Activated naive CD4-positive, alpha-beta T cell treated with anti-CD3 and anti-CD28 coated beads, Interleukin-2, amount 50 U/mL, for 72 hours (primary cell): ENCODE data around the gene SETX. TPM values are rescaled to one million over a fixed set of nuclear protein-coding genes. Genes with fewer than 3 reads are reported as not detected.
"Not testable (repeated sequence)": the region's sequence is repeated elsewhere in the genome, so short reads cannot be mapped to it uniquely, and the experiment has no call there.

Source experiments
- ATAC-seq, 2 donors: fragments of 150-1000 bp; cut with Tn5 transposase; 2 replicates each; pipeline ENCODE4 v1.10.0; 2021; ENCODE audit warnings: mild to moderate bottlenecking in 2 of 2, moderate library complexity in 2 of 2
- DNase-seq, 2 donors: peaks; one replicate each; pipeline ENCODE4 v3.0.0; 2021 to 2022; ENCODE audit warnings: low spot score in 2 of 2
- H3K27ac Mint-ChIP-seq, 2 donors: one replicate each; pipeline ENCODE4 v1.8.0; 2022; ENCODE audit warnings: mild to moderate bottlenecking in 2 of 2, mixed read lengths in 2 of 2
- H3K36me3 Mint-ChIP-seq, 2 donors: one replicate each; pipeline ENCODE4 v1.8.0; 2022; ENCODE audit warnings: mixed read lengths in 2 of 2
- H3K9me3 Mint-ChIP-seq, 2 donors: one replicate each; pipeline ENCODE4 v1.8.0; 2022; ENCODE audit warnings: mixed read lengths in 2 of 2
- total RNA-seq, 2 donors: library from RNA; stranded (reverse); gene quantifications; one replicate each; pipeline ENCODE4 v1.2.3, GENCODE V29; 2022

SETX gene
- total RNA-seq, 2 donors from 2014 or later, result 43.1 to 45.0 TPM

GRCh38 chr9:132312426-132312825, 42.4 kb downstream of the SETX start:
- Mint-ChIP-seq H3K9me3 (no peaks in the 10 kb centered on the region), H3K36me3 (peaks cover 17 to 31% of the 10 kb centered on the region in 2 donors)
- ATAC-seq, result no peak

GRCh38 chr9:132311978-132312377, 42.8 kb downstream of the SETX start:
- no peaks in the 10 kb centered on the region for H3K9me3 Mint-ChIP-seq
- DNase-seq (no peak), ATAC-seq (no peak)
- H3K36me3 Mint-ChIP-seq, result peaks cover 17 to 31% of the 10 kb centered on the region in 2 donors
- H3K27ac Mint-ChIP-seq, result no peak overlapping the region

More at GRCh38 chr9:132312426-132312825, 42.4 kb downstream of the SETX start:
- H3K27ac Mint-ChIP-seq, result no peak overlapping the region
- no peak for DNase-seq

DNA sequence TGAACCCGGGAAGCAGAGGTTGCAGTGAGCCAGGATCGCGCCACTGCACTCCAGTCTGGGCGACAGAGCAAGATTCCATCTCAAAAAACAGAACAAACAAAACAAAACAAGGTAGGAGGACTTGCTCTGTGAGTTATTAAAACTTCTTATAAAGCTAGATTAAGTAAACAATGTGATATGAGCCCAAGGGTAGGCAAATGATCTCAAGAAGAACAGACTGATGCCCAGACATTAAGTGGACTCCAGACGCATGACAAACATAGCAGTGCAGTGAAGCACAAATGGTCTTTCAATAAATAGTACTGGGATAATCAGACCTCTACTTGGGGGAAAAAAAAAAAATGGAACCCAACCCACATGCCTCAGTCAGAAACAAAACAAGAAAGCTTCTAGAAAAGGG, 45.7 kb downstream of the SETX start:
- no peak overlapping the region for H3K27ac Mint-ChIP-seq
- no peak for ATAC-seq
- H3K36me3 Mint-ChIP-seq, result peaks cover 17 to 31% of the 10 kb centered on the region in 2 donors
- DNase-seq, result no peak
- no peaks in the 10 kb centered on the region for H3K9me3 Mint-ChIP-seq

DNA sequence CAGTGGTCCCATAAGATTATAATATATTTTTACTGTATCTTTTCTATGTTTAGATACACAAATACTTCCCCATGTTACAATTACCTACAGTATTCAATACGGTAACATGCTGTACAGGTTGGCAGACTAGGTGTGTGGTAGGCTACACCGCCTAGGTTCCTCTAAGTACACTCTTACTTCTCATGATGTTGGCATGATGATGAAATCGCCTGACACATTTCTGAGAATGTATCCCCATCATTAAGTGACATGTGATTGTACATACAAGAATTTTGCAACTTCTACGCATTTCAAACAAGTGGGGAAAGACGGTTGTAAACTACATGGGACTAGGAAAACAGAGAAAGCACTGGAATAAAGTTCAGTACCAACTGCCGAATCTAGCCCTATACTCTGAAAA, 53.3 kb downstream of the SETX start:
- Mint-ChIP-seq H3K36me3 (peaks cover 4 to 14% of the 10 kb centered on the region in 2 donors), H3K27ac (peak overlapping the region in 1 of 2 donors; percentile 31), H3K9me3 (no peaks in the 10 kb centered on the region)
- DNase-seq (no peak), ATAC-seq (no peak)

- no peak overlapping the region for H3K27ac Mint-ChIP-seq
- ATAC-seq, result no peak
- DNase-seq, result no peak
- H3K36me3 Mint-ChIP-seq, result peaks cover 11 to 19% of the 10 kb centered on the region in 2 donors
- H3K9me3 Mint-ChIP-seq, result no peaks in the 10 kb centered on the region
These were observed 55.6 kb downstream of the SETX start for GRCh38 chr9:132299221-132299620.

DNA sequence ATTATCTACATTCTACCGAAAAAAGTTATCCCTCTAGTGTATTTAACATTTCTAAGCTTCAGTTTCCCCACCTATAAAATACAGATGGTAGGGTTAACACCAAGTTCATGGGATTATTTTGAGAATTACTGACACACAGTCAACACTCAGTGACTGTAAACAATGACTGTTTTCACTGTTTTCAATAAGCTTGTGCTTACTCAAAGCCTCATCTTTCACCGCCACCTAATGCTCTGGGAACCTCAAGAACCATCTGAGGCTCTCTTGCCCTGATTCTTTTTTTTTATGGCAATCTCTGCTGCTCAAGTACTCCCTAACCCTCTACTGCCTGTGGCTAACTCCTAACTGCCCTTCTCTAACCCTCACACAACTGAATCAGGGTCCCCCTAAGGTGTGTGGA, 59.6 kb downstream of the SETX start:
- Mint-ChIP-seq H3K27ac (peak overlapping the region; percentile 54 to 62), H3K9me3 (no peaks in the 10 kb centered on the region), H3K36me3 (peaks cover 11 to 14% of the 10 kb centered on the region in 2 donors)
- DNase-seq, result no peak
- ATAC-seq, result peak in 1 of 2 donors; percentile 18

- DNase-seq (no peak), ATAC-seq (peak; percentile 36 to 71)
- H3K9me3 Mint-ChIP-seq, result no peaks in the 10 kb centered on the region
- H3K27ac Mint-ChIP-seq, result peak overlapping the region in 1 of 2 donors; percentile 86
- H3K36me3 Mint-ChIP-seq, result peaks cover 11 to 14% of the 10 kb centered on the region in 2 donors
These were observed 61.6 kb downstream of the SETX start for GRCh38 chr9:132293145-132293721.

DNA sequence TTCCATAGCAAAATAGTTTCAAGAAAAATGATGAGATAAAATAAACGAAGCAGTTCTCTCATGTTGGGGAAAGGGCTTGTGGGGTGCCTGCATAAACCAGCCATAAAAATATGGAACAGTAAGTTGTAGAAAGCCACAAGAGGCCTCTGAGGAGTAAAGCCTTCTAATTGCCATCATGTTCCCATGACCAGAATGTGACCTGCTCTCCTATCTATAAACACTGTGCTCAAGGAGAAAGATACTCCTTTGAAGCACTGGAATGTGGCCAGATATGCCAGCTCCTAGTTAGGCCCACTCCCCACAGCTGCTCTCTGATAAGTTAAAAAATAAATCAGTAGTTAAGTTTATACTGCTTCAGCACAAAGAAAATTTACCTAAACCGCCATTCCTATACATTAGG, 65.8 kb downstream of the SETX start:
- DNase-seq (no peak), ATAC-seq (no peak)
- H3K9me3 Mint-ChIP-seq, result no peaks in the 10 kb centered on the region
- peak overlapping the region; percentile 27 to 83 for H3K27ac Mint-ChIP-seq
- peaks cover 0 to 13% of the 10 kb centered on the region in 2 donors for H3K36me3 Mint-ChIP-seq

DNA sequence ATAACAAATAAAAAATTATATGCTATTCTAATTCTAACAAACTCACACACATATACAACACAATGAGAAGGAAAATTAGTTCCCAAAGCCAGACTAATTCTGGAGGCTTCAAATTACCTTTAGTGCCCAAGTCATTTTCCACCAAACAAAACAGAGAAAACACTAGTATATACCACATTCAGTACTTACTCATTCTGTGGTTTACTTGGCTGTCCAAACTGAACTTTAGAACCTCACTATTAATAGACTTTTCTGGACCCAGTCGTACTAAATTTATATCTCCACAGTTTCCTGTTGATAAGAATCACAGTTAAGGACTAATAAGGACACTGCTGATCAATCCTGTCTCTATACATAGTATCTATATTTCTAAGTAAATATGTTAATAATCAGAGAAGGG, 66.4 kb downstream of the SETX start:
- peak in 1 of 2 donors; percentile 28 for ATAC-seq
- H3K36me3 Mint-ChIP-seq, result peaks cover 0 to 13% of the 10 kb centered on the region in 2 donors
- DNase-seq, result no peak
- H3K27ac Mint-ChIP-seq, result peak overlapping the region in 1 of 2 donors; percentile 72
- no peaks in the 10 kb centered on the region for H3K9me3 Mint-ChIP-seq

DNA sequence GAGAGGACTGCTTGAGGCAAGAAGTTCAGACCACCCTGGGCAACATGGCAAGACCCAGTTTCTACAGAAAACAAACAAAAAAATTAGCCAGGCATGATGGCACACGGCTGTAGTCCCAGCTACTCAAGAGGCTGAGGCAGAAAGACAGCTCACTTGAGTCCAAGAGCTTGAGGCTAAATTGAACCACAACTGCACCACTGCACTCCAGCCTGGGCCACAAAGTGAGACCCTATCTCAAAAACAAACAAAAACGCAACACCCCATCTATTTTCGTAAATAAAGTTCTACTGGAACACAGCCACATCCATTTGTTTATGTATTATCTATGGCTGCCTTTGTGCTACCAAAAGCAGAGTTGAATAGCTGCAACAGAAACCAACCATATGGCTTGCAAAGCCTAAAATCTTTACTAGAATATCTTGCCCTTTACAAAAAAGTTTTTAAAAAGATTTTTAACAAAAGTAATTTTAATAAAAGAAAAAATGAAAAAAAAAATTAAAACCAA, 67.5 kb downstream of the SETX start:
- ATAC-seq (no peak), DNase-seq (no peak)
- H3K27ac Mint-ChIP-seq, result no peak overlapping the region
- H3K36me3 Mint-ChIP-seq, result peaks cover 4 to 20% of the 10 kb centered on the region in 2 donors
- no peaks in the 10 kb centered on the region for H3K9me3 Mint-ChIP-seq

- ATAC-seq, result peak in 1 of 2 donors; percentile 28
- Mint-ChIP-seq H3K27ac (peak overlapping the region in 1 of 2 donors; percentile 85), H3K9me3 (no peaks in the 10 kb centered on the region), H3K36me3 (peaks cover 4 to 23% of the 10 kb centered on the region in 2 donors)
- DNase-seq, result no peak
These were observed 70.9 kb downstream of the SETX start for GRCh38 chr9:132283863-132284262.

DNA sequence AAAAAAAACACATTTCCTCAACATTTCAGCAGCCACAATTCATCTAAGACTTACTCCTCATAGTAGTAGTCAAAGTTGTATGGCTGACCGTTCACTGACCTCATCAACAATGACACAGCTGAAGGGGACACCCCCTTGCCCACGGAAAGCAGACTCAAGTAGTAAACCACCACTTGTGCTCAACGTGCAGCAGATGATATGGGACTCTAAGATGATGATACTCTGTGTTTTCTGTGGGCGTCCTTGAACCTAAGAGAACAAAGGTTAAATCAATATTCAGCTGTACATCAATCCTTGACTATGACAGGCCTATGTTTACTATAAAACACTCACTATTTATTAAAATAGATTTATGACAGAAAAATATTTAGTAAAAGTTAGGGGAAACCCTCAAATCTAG, 71.6 kb downstream of the SETX start:
- no peaks in the 10 kb centered on the region for H3K9me3 Mint-ChIP-seq
- peak overlapping the region in 1 of 2 donors; percentile 44 for H3K27ac Mint-ChIP-seq
- ATAC-seq (peak; percentile 55 to 98), DNase-seq (no peak)
- H3K36me3 Mint-ChIP-seq, result peaks cover 4 to 23% of the 10 kb centered on the region in 2 donors

DNA sequence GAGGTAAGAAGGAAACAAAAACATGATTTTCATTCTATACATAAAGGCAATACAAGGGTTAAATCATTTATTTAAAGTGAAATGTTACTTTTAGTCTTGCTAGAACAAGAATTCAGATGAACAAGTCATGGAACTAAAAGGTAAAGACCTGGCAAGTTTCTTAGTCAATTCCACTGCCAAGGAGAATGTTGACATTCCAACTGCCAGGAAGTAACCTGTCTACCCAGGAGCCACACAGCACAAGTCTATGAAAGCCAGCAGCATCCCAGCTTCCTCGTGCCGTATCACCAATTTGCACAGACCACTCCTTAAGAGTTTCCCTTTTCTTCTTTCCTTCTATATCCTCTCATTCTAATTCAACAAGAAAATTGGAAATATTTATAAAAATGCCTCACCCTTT, 79.9 kb downstream of the SETX start:
- peaks cover 21 to 43% of the 10 kb centered on the region in 2 donors for H3K36me3 Mint-ChIP-seq
- DNase-seq, result no peak
- no peak for ATAC-seq
- H3K9me3 Mint-ChIP-seq, result no peaks in the 10 kb centered on the region
- peak overlapping the region in 1 of 2 donors; percentile 57 for H3K27ac Mint-ChIP-seq

- H3K9me3 Mint-ChIP-seq, result not testable (repeated sequence)
- Mint-ChIP-seq H3K27ac (peak overlapping the region; percentile 69 to 82), H3K36me3 (peaks cover 19 to 49% of the 10 kb centered on the region in 2 donors)
- peak in 1 of 2 donors; percentile 38 for DNase-seq
- ATAC-seq, result peak; percentile 81 to 95
These were observed 84.9 kb downstream of the SETX start for GRCh38 chr9:132269704-132270516.

- ATAC-seq, result peak; percentile 36 to 53
- H3K27ac Mint-ChIP-seq, result peak overlapping the region; percentile 69 to 94
- H3K9me3 Mint-ChIP-seq, result no peaks in the 10 kb centered on the region
- DNase-seq, result peak in 1 of 2 donors; percentile 68
- H3K36me3 Mint-ChIP-seq, result peaks cover 24 to 49% of the 10 kb centered on the region in 2 donors
These were observed 85.9 kb downstream of the SETX start for GRCh38 chr9:132268725-132269352.

DNA sequence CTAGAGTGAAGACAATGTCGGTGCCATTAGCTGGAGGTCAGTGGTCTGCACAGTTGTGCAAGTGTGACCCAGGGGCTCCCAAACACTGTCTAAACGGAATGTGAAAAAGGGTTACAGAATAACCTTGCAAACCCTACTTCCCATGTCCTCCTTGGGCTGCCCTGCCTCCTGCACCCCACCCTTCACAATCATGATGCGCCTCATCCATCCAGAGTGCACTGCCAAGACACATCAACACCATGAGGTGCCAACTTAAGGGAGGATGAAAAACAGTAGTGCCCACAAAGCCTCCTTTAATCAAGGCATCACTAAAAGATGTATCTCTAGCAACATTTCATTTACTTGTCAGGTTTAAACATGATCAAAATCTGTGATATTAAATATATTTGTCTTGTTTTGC, 87.1 kb downstream of the SETX start:
- H3K27ac Mint-ChIP-seq, result peak overlapping the region in 1 of 2 donors; percentile 69
- H3K36me3 Mint-ChIP-seq, result peaks cover 24 to 44% of the 10 kb centered on the region in 2 donors
- no peaks in the 10 kb centered on the region for H3K9me3 Mint-ChIP-seq
- DNase-seq (no peak), ATAC-seq (no peak)

- Mint-ChIP-seq H3K36me3 (peaks cover 18 to 28% of the 10 kb centered on the region in 2 donors), H3K27ac (peak overlapping the region in 1 of 2 donors; percentile 68), H3K9me3 (no peaks in the 10 kb centered on the region)
- ATAC-seq (no peak), DNase-seq (no peak)
These were observed 88.8 kb downstream of the SETX start for GRCh38 chr9:132266017-132266416.
